ENCODE results near the gene MYH8. TPM values are rescaled to one million over a fixed set of nuclear protein-coding genes. Genes with fewer than 3 reads are reported as not detected.

MYH8 gene
- total RNA-seq, 1 donor from 2014 or later: not detected

GRCh38 chr17:10368561-10368960, 53.2 kb downstream of the MYH8 start:
- H3K36me3 Mint-ChIP-seq (ENCODE audit: low read depth): no peaks in the 10 kb centered on the region
- no peak for TF ChIP-seq CTCF (conservative IDR thresholded peaks at IDR 0.05)
- no peak overlapping the region for H3K27ac Mint-ChIP-seq (ENCODE audit: unreplicated experiment)
- H3K4me3 Mint-ChIP-seq: no peak overlapping the region
- no peak for DNase-seq (ENCODE audit: low read depth, low spot score)
- peaks cover 3% of the 10 kb centered on the region for H3K27me3 Mint-ChIP-seq (ENCODE audit: low read depth)
- no peaks in the 10 kb centered on the region for H3K9me3 Mint-ChIP-seq
- H3K4me1 Mint-ChIP-seq: no peaks in the 10 kb centered on the region

GRCh38 chr17:10360578-10360977, 61.2 kb downstream of the MYH8 start:
- no peaks in the 10 kb centered on the region for H3K36me3 Mint-ChIP-seq (ENCODE audit: low read depth)
- H3K4me3 Mint-ChIP-seq: no peak overlapping the region
- H3K27me3 Mint-ChIP-seq (ENCODE audit: low read depth): peaks cover 6% of the 10 kb centered on the region
- no peaks in the 10 kb centered on the region for H3K9me3 Mint-ChIP-seq
- no peak for DNase-seq (ENCODE audit: low read depth, low spot score)
- TF ChIP-seq CTCF (conservative IDR thresholded peaks at IDR 0.05): no peak
- H3K4me1 Mint-ChIP-seq: no peaks in the 10 kb centered on the region
- H3K27ac Mint-ChIP-seq (ENCODE audit: unreplicated experiment): no peak overlapping the region

DNA sequence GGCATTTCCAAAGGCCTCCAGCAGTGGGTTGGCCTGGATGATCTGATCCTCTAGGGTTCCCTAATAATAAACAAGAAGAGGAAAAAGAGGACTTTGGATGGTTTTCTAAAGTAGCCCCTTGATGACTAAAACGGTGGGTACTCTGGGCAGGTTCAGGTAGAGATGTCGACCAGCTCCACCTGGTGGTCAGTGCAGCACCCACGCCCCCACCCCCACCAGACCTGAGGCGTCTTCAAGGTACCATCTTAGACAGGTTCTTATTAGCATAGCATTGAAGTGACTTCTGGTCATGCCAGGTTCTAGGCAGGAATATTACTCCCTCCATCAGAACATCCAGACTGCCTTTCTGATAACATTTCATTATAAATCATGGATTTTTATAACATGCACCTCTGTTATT, 64.0 kb downstream of the MYH8 start:
- H3K36me3 Mint-ChIP-seq (ENCODE audit: low read depth): no peaks in the 10 kb centered on the region
- no peaks in the 10 kb centered on the region for H3K4me1 Mint-ChIP-seq
- H3K27me3 Mint-ChIP-seq (ENCODE audit: low read depth): peaks cover 11% of the 10 kb centered on the region
- H3K27ac Mint-ChIP-seq (ENCODE audit: unreplicated experiment): no peak overlapping the region
- H3K9me3 Mint-ChIP-seq: no peaks in the 10 kb centered on the region
- no peak for DNase-seq (ENCODE audit: low read depth, low spot score)
- H3K4me3 Mint-ChIP-seq: no peak overlapping the region
- TF ChIP-seq CTCF (conservative IDR thresholded peaks at IDR 0.05): peak; percentile 55

DNA sequence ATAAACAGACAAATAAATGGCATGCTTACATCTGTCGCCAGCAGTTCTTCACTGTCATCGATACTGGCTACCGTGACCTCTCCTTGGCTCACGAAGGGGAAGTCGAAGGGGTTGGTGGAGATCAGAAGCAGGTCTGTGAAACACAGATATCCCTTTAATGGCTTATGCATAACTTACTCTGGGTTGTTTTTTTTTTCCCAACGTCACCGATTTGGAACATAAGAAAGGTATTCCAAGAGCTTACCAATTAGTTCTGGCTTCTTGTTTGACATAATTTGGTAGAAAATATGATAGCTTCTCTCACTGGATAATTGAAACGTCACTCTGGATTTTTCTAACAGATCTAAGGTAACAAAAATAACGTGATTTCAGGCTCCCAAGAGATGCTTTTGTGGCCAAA, 67.1 kb downstream of the MYH8 start:
- H3K27me3 Mint-ChIP-seq (ENCODE audit: low read depth): peaks cover 11% of the 10 kb centered on the region
- DNase-seq (ENCODE audit: low read depth, low spot score): no peak
- H3K4me3 Mint-ChIP-seq: no peak overlapping the region
- TF ChIP-seq CTCF (conservative IDR thresholded peaks at IDR 0.05): no peak
- H3K4me1 Mint-ChIP-seq: no peaks in the 10 kb centered on the region
- no peaks in the 10 kb centered on the region for H3K36me3 Mint-ChIP-seq (ENCODE audit: low read depth)
- H3K9me3 Mint-ChIP-seq: peaks cover 3% of the 10 kb centered on the region
- no peak overlapping the region for H3K27ac Mint-ChIP-seq (ENCODE audit: unreplicated experiment)

GRCh38 chr17:10352893-10353292, 68.9 kb downstream of the MYH8 start:
- DNase-seq (ENCODE audit: low read depth, low spot score): no peak
- H3K27me3 Mint-ChIP-seq (ENCODE audit: low read depth): peaks cover 11% of the 10 kb centered on the region
- H3K9me3 Mint-ChIP-seq: peaks cover 3% of the 10 kb centered on the region
- H3K4me3 Mint-ChIP-seq: no peak overlapping the region
- no peak overlapping the region for H3K27ac Mint-ChIP-seq (ENCODE audit: unreplicated experiment)
- no peaks in the 10 kb centered on the region for H3K36me3 Mint-ChIP-seq (ENCODE audit: low read depth)
- no peak for TF ChIP-seq CTCF (conservative IDR thresholded peaks at IDR 0.05)
- no peaks in the 10 kb centered on the region for H3K4me1 Mint-ChIP-seq

- no peak overlapping the region for H3K4me3 Mint-ChIP-seq
- H3K27me3 Mint-ChIP-seq (ENCODE audit: low read depth): no peaks in the 10 kb centered on the region
- H3K36me3 Mint-ChIP-seq (ENCODE audit: low read depth): no peaks in the 10 kb centered on the region
- DNase-seq (ENCODE audit: low read depth, low spot score): no peak
- no peak overlapping the region for H3K27ac Mint-ChIP-seq (ENCODE audit: unreplicated experiment)
- no peaks in the 10 kb centered on the region for H3K4me1 Mint-ChIP-seq
- TF ChIP-seq CTCF (conservative IDR thresholded peaks at IDR 0.05): peak; percentile 28
- H3K9me3 Mint-ChIP-seq: peaks cover 3% of the 10 kb centered on the region
Measured at GRCh38 chr17:10349403-10349802, 72.3 kb downstream of the MYH8 start.
